Activated CD4-positive, alpha-beta T cell treated with anti-CD3 and anti-CD28 coated beads for 36 hours (primary cell): ENCODE data around the gene C7orf25. TPM values are rescaled to one million over a fixed set of nuclear protein-coding genes. Genes with fewer than 3 reads are reported as not detected.

Experiments used
- ATAC-seq: fragments of 200-7000 bp; cut with Tn5 transposase; one replicate; pipeline ENCODE4 v1.10.0; 2021; ENCODE audit warnings: mild to moderate bottlenecking, moderate library complexity
- CTCF ChIA-PET: fragments of 350-600 bp; sonication (Branson Sonifier 250); formaldehyde crosslinking; loops from one replicate; lab custom pipeline; 2021; ENCODE audit warnings: antibody characterized with exemption; lab: Charles Lee
- POLR2A ChIA-PET: fragments of 350-600 bp; sonication (Branson Sonifier 250); formaldehyde crosslinking; loops from one replicate; lab custom pipeline; 2021; ENCODE audit warnings: antibody characterized with exemption, inconsistent platforms; lab: Charles Lee
- DNase-seq: peaks from one replicate; pipeline ENCODE4 v3.0.0-alpha.2; 2020
- H3K27ac Mint-ChIP-seq: one replicate; pipeline ENCODE4 v1.8.0; 2021; ENCODE audit warnings: mixed read lengths
- H3K27me3 Mint-ChIP-seq: one replicate; pipeline ENCODE4 v1.8.0; 2021; ENCODE audit warnings: mixed read lengths
- H3K36me3 Mint-ChIP-seq: one replicate; pipeline ENCODE4 v1.8.0; 2021; ENCODE audit warnings: low read depth, mixed read lengths
- H3K4me1 Mint-ChIP-seq: one replicate; pipeline ENCODE4 v1.8.0; 2021; ENCODE audit warnings: mixed read lengths
- H3K4me3 Mint-ChIP-seq: one replicate; pipeline ENCODE4 v1.8.0; 2021; ENCODE audit warnings: mild to moderate bottlenecking, moderate library complexity, mixed read lengths
- H3K9me3 Mint-ChIP-seq: one replicate; pipeline ENCODE4 v1.8.0; 2021; ENCODE audit warnings: low read depth, mixed read lengths
- intact Hi-C, 2 experiments: fragments of 100-400 bp; cut with DNase I in 1 of 2; cut with micrococcal nuclease in 1 of 2; formaldehyde crosslinking; loops; one replicate each; pipeline versions ENCODE4 v1.14.2 to v1.15.1; 2022 to 2024; cut with DNase I, micrococcal nuclease
- total RNA-seq, 2 experiments: library from RNA; stranded (reverse); gene quantifications; one replicate each; pipeline ENCODE4 v1.2.3, GENCODE V29; 2021

C7orf25 gene
- total RNA-seq, 2 experiments from 2014 or later = 2.7 to 5.4 TPM

GRCh38 chr7:42930889-42931288, 19.0 kb upstream of the C7orf25 start:
- CTCF ChIA-PET = interaction anchor here (2.0 kb wide), 1 partner anchor 11 kb away, joined by 10 read pairs; no protein-coding TSS in a partner anchor
- no peaks in the 10 kb centered on the region for H3K9me3 Mint-ChIP-seq
- POLR2A ChIA-PET = interaction anchor here (0.6 to 0.8 kb wide), 2 partner anchors 19 to 309 kb away, joined by 3 read pairs; no protein-coding TSS in a partner anchor
- H3K4me1 Mint-ChIP-seq = peaks cover 69% of the 10 kb centered on the region
- H3K27ac Mint-ChIP-seq = peak overlapping the region; percentile 100
- H3K36me3 Mint-ChIP-seq = peaks cover 41% of the 10 kb centered on the region
- intact Hi-C loops = loop anchor here (5.0 to 10.0 kb wide), 4 partner anchors 794 to 1111 kb away; partner anchors contain the start of genes COA1 (in 1 of the 2), DBNL (in 1 of the 2) and MRPS24 (in 1 of the 2)
- DNase-seq (no peak), ATAC-seq (no peak)
- no peaks in the 10 kb centered on the region for H3K27me3 Mint-ChIP-seq
- peak overlapping the region; percentile 98 for H3K4me3 Mint-ChIP-seq

GRCh38 chr7:42929449-42929848, 17.6 kb upstream of the C7orf25 start:
- no peaks in the 10 kb centered on the region for H3K9me3 Mint-ChIP-seq
- ChIA-PET CTCF (interaction anchor here (0.6 to 2.0 kb wide), 6 partner anchors 10 to 332 kb away, joined by 3 to 10 read pairs (median 4); no protein-coding TSS in a partner anchor), POLR2A (no interaction called here)
- intact Hi-C loops = no loop called here
- peaks cover 70% of the 10 kb centered on the region for H3K4me1 Mint-ChIP-seq
- H3K4me3 Mint-ChIP-seq = peak overlapping the region; percentile 98
- H3K27me3 Mint-ChIP-seq = no peaks in the 10 kb centered on the region
- peak overlapping the region; percentile 67 for H3K27ac Mint-ChIP-seq
- ATAC-seq (no peak), DNase-seq (no peak)
- H3K36me3 Mint-ChIP-seq = peaks cover 45% of the 10 kb centered on the region

GRCh38 chr7:42928754-42929153, 16.9 kb upstream of the C7orf25 start:
- Mint-ChIP-seq H3K4me3 (peak overlapping the region; percentile 10), H3K36me3 (peaks cover 44% of the 10 kb centered on the region), H3K27ac (peak overlapping the region; percentile 51), H3K9me3 (no peaks in the 10 kb centered on the region), H3K27me3 (no peaks in the 10 kb centered on the region), H3K4me1 (peaks cover 66% of the 10 kb centered on the region)
- no peak for DNase-seq
- CTCF ChIA-PET = interaction anchor here (0.6 to 2.0 kb wide), 6 partner anchors 9 to 41 kb away, joined by 3 to 10 read pairs (median 4); no protein-coding TSS in a partner anchor
- no peak for ATAC-seq
- POLR2A ChIA-PET = interaction anchor here (0.7 kb wide), 1 partner anchor 15 kb away, joined by 5 read pairs; no protein-coding TSS in a partner anchor
- intact Hi-C loops = no loop called here

GRCh38 chr7:42926204-42926603, 14.3 kb upstream of the C7orf25 start:
- CTCF ChIA-PET = no interaction called here

GRCh38 chr7:42925630-42926029, 13.8 kb upstream of the C7orf25 start:
- no peaks in the 10 kb centered on the region for H3K9me3 Mint-ChIP-seq
- no peak for DNase-seq
- peaks cover 64% of the 10 kb centered on the region for H3K36me3 Mint-ChIP-seq
- H3K27ac Mint-ChIP-seq = no peak overlapping the region
- ChIA-PET CTCF (interaction anchor here (1.0 to 2.5 kb wide), 2 partner anchors 16 to 19 kb away, joined by 3 to 7 read pairs; no protein-coding TSS in a partner anchor), POLR2A (no interaction called here)
- H3K4me3 Mint-ChIP-seq = no peak overlapping the region
- intact Hi-C loops = no loop called here
- peaks cover 68% of the 10 kb centered on the region for H3K4me1 Mint-ChIP-seq
- H3K27me3 Mint-ChIP-seq = no peaks in the 10 kb centered on the region
- ATAC-seq = peak; percentile 61

More at GRCh38 chr7:42926204-42926603, 14.3 kb upstream of the C7orf25 start:
- Mint-ChIP-seq H3K36me3 (peaks cover 58% of the 10 kb centered on the region), H3K27ac (no peak overlapping the region), H3K4me3 (no peak overlapping the region), H3K27me3 (no peaks in the 10 kb centered on the region), H3K9me3 (no peaks in the 10 kb centered on the region), H3K4me1 (peaks cover 69% of the 10 kb centered on the region)
- POLR2A ChIA-PET = no interaction called here
- ATAC-seq (no peak), DNase-seq (no peak)
- intact Hi-C loops = no loop called here

- no peak for DNase-seq
- ChIA-PET CTCF (interaction anchor here (0.6 to 2.5 kb wide), 4 partner anchors 11 to 1014 kb away, joined by 3 to 8 read pairs (median 5); partner anchors contain the start of gene C7orf25), POLR2A (interaction anchor here (0.6 kb wide), 1 partner anchor 187 kb away, joined by 3 read pairs; no protein-coding TSS in a partner anchor)
- intact Hi-C loops = no loop called here
- peak overlapping the region; percentile 83 for H3K27ac Mint-ChIP-seq
- no peak overlapping the region for H3K4me3 Mint-ChIP-seq
- no peaks in the 10 kb centered on the region for H3K9me3 Mint-ChIP-seq
- no peaks in the 10 kb centered on the region for H3K27me3 Mint-ChIP-seq
- H3K4me1 Mint-ChIP-seq = peaks cover 57% of the 10 kb centered on the region
- peak; percentile 19 for ATAC-seq
- peaks cover 68% of the 10 kb centered on the region for H3K36me3 Mint-ChIP-seq
Measured at GRCh38 chr7:42924223-42924838, 12.5 kb upstream of the C7orf25 start.

GRCh38 chr7:42922017-42922753, 10.3 kb upstream of the C7orf25 start:
- H3K27ac Mint-ChIP-seq = peak overlapping the region; percentile 51

DNA sequence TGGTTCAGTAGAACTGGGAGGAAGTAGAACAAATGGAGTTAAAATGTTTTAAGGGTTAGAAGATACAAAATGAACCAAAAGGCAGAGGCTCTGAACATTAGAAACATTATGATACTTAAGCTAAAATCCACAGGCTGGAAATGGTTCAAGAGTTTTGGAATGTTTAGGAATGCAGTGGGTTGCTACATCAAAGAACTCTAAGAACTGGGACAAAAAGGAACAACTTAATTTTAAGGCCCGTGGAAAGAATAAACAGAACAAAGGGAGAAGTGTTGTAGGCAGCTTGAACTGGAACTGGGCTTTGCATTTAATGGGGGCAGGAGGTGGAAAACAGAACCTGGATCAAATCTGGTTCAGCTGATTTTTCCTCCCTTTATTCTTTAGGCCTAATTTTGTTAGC, 3.5 kb upstream of the C7orf25 start:
- ChIA-PET POLR2A (no interaction called here), CTCF (interaction anchor here (0.7 to 1.9 kb wide), 2 partner anchors 17 to 26 kb away, joined by 3 to 6 read pairs; partner anchors contain the start of genes MRPL32 and PSMA2)
- no peak for ATAC-seq
- Mint-ChIP-seq H3K36me3 (peaks cover 61% of the 10 kb centered on the region), H3K9me3 (no peaks in the 10 kb centered on the region), H3K27me3 (no peaks in the 10 kb centered on the region), H3K27ac (peak overlapping the region; percentile 58), H3K4me3 (no peak overlapping the region), H3K4me1 (peaks cover 44% of the 10 kb centered on the region)
- DNase-seq = no peak
- intact Hi-C loops = no loop called here

More at GRCh38 chr7:42922017-42922753, 10.3 kb upstream of the C7orf25 start:
- ChIA-PET CTCF (interaction anchor here (0.6 to 1.2 kb wide), 2 partner anchors 19 to 35 kb away, joined by 3 read pairs; no protein-coding TSS in a partner anchor), POLR2A (no interaction called here)
- ATAC-seq = no peak
- Mint-ChIP-seq H3K4me1 (peaks cover 36% of the 10 kb centered on the region), H3K4me3 (no peak overlapping the region), H3K36me3 (peaks cover 62% of the 10 kb centered on the region), H3K9me3 (no peaks in the 10 kb centered on the region), H3K27me3 (no peaks in the 10 kb centered on the region)
- intact Hi-C loops = no loop called here
- no peak for DNase-seq

DNA sequence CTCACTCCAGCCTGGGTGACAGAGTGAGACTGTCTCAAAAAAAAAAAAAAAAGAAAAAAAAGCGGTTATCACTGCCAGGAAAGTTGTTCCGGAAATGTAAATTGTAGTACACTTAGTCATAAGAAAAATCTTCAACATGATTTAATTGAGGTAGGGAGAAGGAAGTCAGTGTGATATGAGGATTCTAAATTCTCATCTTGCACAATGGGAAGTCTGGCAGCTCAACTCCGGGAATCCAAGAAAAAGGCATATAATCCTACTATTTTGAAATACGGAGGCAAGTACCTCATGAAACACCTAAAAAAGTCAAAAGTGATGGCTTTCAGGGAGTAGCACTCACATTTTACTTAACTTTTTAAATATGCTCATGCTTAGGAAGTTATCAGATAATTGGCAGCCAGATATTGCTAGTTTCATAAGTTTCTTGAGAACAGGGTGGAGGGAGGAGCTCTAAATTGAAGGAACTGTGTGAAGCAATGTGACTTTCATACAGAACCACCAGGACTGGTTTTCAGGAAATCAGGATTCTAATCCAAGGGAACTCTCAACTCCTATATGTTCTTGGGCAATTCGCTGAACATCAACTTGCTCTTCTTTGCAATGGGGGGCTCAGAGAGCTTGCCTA, 2.7 kb upstream of the C7orf25 start:
- Mint-ChIP-seq H3K27me3 (no peaks in the 10 kb centered on the region), H3K27ac (peak overlapping the region; percentile 87), H3K9me3 (peaks cover 2% of the 10 kb centered on the region), H3K36me3 (peaks cover 60% of the 10 kb centered on the region), H3K4me3 (no peak overlapping the region), H3K4me1 (peaks cover 51% of the 10 kb centered on the region)
- no peak for DNase-seq
- intact Hi-C loops = no loop called here
- CTCF ChIA-PET = interaction anchor here (0.7 to 3.1 kb wide), 4 partner anchors 18 to 27 kb away, joined by 3 to 8 read pairs (median 4); partner anchors contain the start of genes MRPL32 and PSMA2
- POLR2A ChIA-PET = interaction anchor here (1.2 kb wide), 1 partner anchor 18 kb away, joined by 3 read pairs; the partner anchor contains the start of genes MRPL32 and PSMA2
- ATAC-seq = peak; percentile 3

GRCh38 chr7:42914009-42914408, 2.1 kb upstream of the C7orf25 start:
- peaks cover 51% of the 10 kb centered on the region for H3K4me1 Mint-ChIP-seq
- ChIA-PET POLR2A (interaction anchor here (1.2 to 1.3 kb wide), 2 partner anchors 15 to 18 kb away, joined by 3 to 5 read pairs; partner anchors contain the start of genes MRPL32 and PSMA2), CTCF (interaction anchor here (1.3 to 3.1 kb wide), 5 partner anchors 10 to 27 kb away, joined by 3 to 8 read pairs (median 6); partner anchors contain the start of genes MRPL32 and PSMA2)
- no peaks in the 10 kb centered on the region for H3K27me3 Mint-ChIP-seq
- ATAC-seq (no peak), DNase-seq (no peak)
- intact Hi-C loops = no loop called here
- H3K36me3 Mint-ChIP-seq = peaks cover 55% of the 10 kb centered on the region
- peaks cover 2% of the 10 kb centered on the region for H3K9me3 Mint-ChIP-seq
- H3K4me3 Mint-ChIP-seq = peak overlapping the region; percentile 5
- H3K27ac Mint-ChIP-seq = peak overlapping the region; percentile 87
